Measurements from ENCODE around the gene HHATL. TPM values are rescaled to one million over a fixed set of nuclear protein-coding genes. Genes with fewer than 3 reads are reported as not detected.

Gene HHATL
- total and polyA plus RNA-seq, 10 of the 15 experiments (the other 5 are each of a cell fraction or from before 2014, with no cell fraction given): not detected

DNA sequence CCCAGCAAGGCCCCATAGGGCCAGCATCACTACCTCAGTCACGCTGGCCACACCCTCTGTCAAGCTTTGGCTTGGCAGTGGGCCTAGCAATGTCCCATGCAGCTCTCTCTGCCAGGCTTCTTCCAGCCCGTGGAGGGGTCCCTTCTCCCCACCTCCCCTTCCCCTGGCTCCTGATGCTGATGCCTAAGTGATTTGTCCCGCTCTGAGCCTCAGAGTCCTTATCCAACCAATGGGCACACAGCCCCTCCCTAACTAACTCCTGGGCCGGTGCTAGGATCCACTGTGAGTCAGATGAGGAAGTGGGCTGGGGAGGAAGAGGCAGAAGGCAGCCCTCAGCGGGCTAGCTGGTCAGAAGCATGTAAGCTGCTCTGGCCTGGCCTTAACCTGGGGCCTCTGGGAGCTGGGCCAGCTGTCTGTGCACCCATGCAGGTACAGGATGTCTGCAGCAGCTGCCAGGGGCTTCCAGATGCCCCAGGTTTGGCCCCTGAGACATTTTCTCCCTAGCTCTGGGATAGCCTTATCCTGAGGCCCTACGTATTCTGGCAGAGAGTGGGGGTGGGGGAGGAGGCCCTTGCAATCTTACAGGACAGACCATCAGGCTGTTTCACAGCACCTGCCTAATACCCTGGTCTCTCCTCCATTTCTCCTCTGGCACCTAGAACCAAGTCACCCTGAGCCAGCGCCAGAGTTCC, 49.8 kb downstream of the HHATL start:
- H3K36me3 ChIP-seq (ENCODE audit: control insufficient read depth in 2 of 2, insufficient read depth in 2 of 2, low read length in 1 of 2): peaks cover 0 to under 1% of the 10 kb centered on the region in 2 experiments; a peak in 1 of 4 replicates
- peak overlapping the region; percentile 71 for H2AFZ ChIP-seq (ENCODE audit: control insufficient read depth, low read depth, low read length)
- in situ Hi-C loops (cut with MboI): no loop called here
- no peaks in the 10 kb centered on the region for H4K20me1 ChIP-seq (ENCODE audit: control insufficient read depth, insufficient read depth)
- H3K4me3 ChIP-seq: peak overlapping the region; percentile 73; the same call in 1 of the 2 replicates
- peak overlapping the region; percentile 30; the same call in 1 of the 2 replicates for H3K9ac ChIP-seq (ENCODE audit: control insufficient read depth, insufficient read depth, low read length)
- RAD21 ChIA-PET (ENCODE audit: unreplicated experiment): interaction anchor here (1.4 kb wide), 1 partner anchor 40 kb away, joined by 4 read pairs; no protein-coding TSS in a partner anchor
- FAIRE-seq: no peak
- CTCF ChIA-PET: interaction anchor here (1.0 to 2.3 kb wide), 5 partner anchors 10 to 92 kb away, joined by 3 to 9 read pairs (median 4); partner anchors contain the start of gene SEC22C
- H3K4me1 ChIP-seq (ENCODE audit: control insufficient read depth, insufficient read depth, low read length): peaks cover 17% of the 10 kb centered on the region
- TF ChIP-seq CHD2 (IDR thresholded peaks at IDR 0.05; ENCODE audit: borderline replicate concordance, low read depth, low read length): no peak
- TF ChIP-seq, protein P1, sequence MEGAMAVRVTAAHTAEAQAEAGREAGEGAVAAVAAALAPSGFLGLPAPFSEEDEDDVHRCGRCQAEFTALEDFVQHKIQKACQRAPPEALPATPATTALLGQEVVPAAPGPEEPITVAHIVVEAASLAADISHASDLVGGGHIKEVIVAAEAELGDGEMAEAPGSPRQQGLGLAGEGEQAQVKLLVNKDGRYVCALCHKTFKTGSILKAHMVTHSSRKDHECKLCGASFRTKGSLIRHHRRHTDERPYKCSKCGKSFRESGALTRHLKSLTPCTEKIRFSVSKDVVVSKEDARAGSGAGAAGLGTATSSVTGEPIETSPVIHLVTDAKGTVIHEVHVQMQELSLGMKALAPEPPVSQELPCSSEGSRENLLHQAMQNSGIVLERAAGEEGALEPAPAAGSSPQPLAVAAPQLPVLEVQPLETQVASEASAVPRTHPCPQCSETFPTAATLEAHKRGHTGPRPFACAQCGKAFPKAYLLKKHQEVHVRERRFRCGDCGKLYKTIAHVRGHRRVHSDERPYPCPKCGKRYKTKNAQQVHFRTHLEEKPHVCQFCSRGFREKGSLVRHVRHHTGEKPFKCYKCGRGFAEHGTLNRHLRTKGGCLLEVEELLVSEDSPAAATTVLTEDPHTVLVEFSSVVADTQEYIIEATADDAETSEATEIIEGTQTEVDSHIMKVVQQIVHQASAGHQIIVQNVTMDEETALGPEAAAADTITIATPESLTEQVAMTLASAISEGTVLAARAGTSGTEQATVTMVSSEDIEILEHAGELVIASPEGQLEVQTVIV (IDR thresholded peaks at IDR 0.05; ENCODE audit: borderline replicate concordance, partially characterized antibody): no peak
- TF ChIP-seq KLF5 (IDR thresholded peaks at IDR 0.05; ENCODE audit: partially characterized antibody): no peak
- peak; percentile 73 for TF ChIP-seq POLR2A (IDR thresholded peaks at IDR 0.05; ENCODE audit: low read depth, low read length)
- 0 out of 2 replicates have a peak, but pooled peaks have one; percentile 11 for TF ChIP-seq NFYB (IDR thresholded peaks at IDR 0.05; ENCODE audit: insufficient read depth, low read depth, low read length)
- TF ChIP-seq RUNX3 (IDR thresholded peaks at IDR 0.05; ENCODE audit: low read length): peak; percentile 16; the same call in 1 of the 2 replicates
- no peak for TF ChIP-seq JUND (IDR thresholded peaks at IDR 0.05; ENCODE audit: low read depth, low read length)
- TF ChIP-seq SPI1 (IDR thresholded peaks at IDR 0.05; ENCODE audit: borderline replicate concordance, insufficient read depth, low read depth, low read length): peak; percentile 95
- TF ChIP-seq, protein P2, sequence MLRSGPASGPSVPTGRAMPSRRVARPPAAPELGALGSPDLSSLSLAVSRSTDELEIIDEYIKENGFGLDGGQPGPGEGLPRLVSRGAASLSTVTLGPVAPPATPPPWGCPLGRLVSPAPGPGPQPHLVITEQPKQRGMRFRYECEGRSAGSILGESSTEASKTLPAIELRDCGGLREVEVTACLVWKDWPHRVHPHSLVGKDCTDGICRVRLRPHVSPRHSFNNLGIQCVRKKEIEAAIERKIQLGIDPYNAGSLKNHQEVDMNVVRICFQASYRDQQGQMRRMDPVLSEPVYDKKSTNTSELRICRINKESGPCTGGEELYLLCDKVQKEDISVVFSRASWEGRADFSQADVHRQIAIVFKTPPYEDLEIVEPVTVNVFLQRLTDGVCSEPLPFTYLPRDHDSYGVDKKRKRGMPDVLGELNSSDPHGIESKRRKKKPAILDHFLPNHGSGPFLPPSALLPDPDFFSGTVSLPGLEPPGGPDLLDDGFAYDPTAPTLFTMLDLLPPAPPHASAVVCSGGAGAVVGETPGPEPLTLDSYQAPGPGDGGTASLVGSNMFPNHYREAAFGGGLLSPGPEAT (IDR thresholded peaks at IDR 0.05; ENCODE audit: low read depth): 0 out of 2 replicates have a peak, but pooled peaks have one; percentile 15
- TF ChIP-seq EZH2 (IDR thresholded peaks at IDR 0.05; ENCODE audit: borderline replicate concordance, control insufficient read depth, low read depth, low read length): no peak
- TF ChIP-seq ZNF384 (IDR thresholded peaks at IDR 0.05; ENCODE audit: borderline replicate concordance, low read depth, low read length): no peak
- peak; percentile 27; the same call in 1 of the 2 replicates for TF ChIP-seq IKZF1 (conservative IDR thresholded peaks at IDR 0.05)
- TF ChIP-seq LARP7 (IDR thresholded peaks at IDR 0.05): no peak
- no peak for TF ChIP-seq GABPA (IDR thresholded peaks at IDR 0.05; ENCODE audit: low read depth)
- TF ChIP-seq BHLHE40 (IDR thresholded peaks at IDR 0.05; ENCODE audit: borderline replicate concordance in 1 of 2, low read depth in 2 of 2, low read length in 1 of 2): no peak
- 0 out of 2 replicates have a peak, but pooled peaks have one; percentile 56 for TF ChIP-seq TCF12 (IDR thresholded peaks at IDR 0.05; ENCODE audit: low read depth, low read length)
- TF ChIP-seq MXI1 (IDR thresholded peaks at IDR 0.05; ENCODE audit: low read depth, low read length): 0 out of 2 replicates have a peak, but pooled peaks have one; percentile 25
- TF ChIP-seq HDGF (IDR thresholded peaks at IDR 0.05): 0 out of 2 replicates have a peak, but pooled peaks have one; percentile 15
- no peak for TF ChIP-seq SIX5 (IDR thresholded peaks at IDR 0.05; ENCODE audit: low read depth, low read length, severe bottlenecking)
- TF ChIP-seq YBX1 (IDR thresholded peaks at IDR 0.05): no peak
- no peaks in the 10 kb centered on the region for H3K27me3 ChIP-seq (replicated peaks in 1 of 2; ENCODE audit: control insufficient read depth in 2 of 2, insufficient read depth in 2 of 2, low read length in 1 of 2)
- 41% methylated on average over 7 of the region's 7 CpGs for WGBS (ENCODE audit: insufficient coverage, insufficient replicate concordance, low lambda C conversion rate, missing lambda C conversion rate)
- H3K27ac ChIP-seq (ENCODE audit: control insufficient read depth, insufficient read depth): peak overlapping the region; percentile 48
- ATAC-seq: peak; percentile 84
- no peaks in the 10 kb centered on the region for H3K9me3 ChIP-seq (replicated peaks; ENCODE audit: control insufficient read depth, insufficient read depth, low read length)
- H3K4me2 ChIP-seq (ENCODE audit: control insufficient read depth, insufficient read depth): peak overlapping the region; percentile 90
- no peaks in the 10 kb centered on the region; the same call in 1 of the 2 replicates for H3K79me2 ChIP-seq (ENCODE audit: control insufficient read depth, insufficient read depth, low read length)
- POLR2A ChIA-PET: interaction anchor here (0.5 to 2.9 kb wide), 7 partner anchors 11 to 251 kb away, joined by 3 to 17 read pairs (median 3); partner anchors contain the start of genes NKTR and SEC22C
- DNase-seq (ENCODE audit: low read depth, low spot score): peak; percentile 16
- SMC1A ChIA-PET (ENCODE audit: uncharacterized antibody, unreplicated experiment): interaction anchor here (1.0 to 3.0 kb wide), 7 partner anchors 13 to 93 kb away, joined by 3 to 11 read pairs (median 5); partner anchors contain the start of gene SEC22C
- no TSS peak for BruUV-seq (replicated peaks)
- intact Hi-C loops (cut with micrococcal nuclease; ENCODE audit: unreplicated experiment): loop anchor here (5.0 kb wide), 1 partner anchor 90 kb away; no protein-coding TSS in a partner anchor
